Activated CD4-positive, alpha-beta T cell treated with anti-CD3 and anti-CD28 coated beads, Interleukin-10, Interleukin-2, amounts not matched to agents 100 ng/mL and 50 ng/mL, durations not matched to agents 16 hours and 8 hours (primary cell): ENCODE results near the gene EIF3F.
A peak's percentile ranks its signal among the peaks of the same experiment; 100 is the strongest.

Experiments used
- DNase-seq: peaks from one replicate; pipeline ENCODE4 v3.0.0-alpha.2; 2020

The EIF3F gene

GRCh38 chr11:8023831-8024555 lies 36.9 kb downstream of the EIF3F start:
- DNase-seq = no peak

GRCh38 chr11:8025123-8025522 lies 38.0 kb downstream of the EIF3F start:
- DNase-seq = no peak

GRCh38 chr11:8025816-8026215 lies 38.7 kb downstream of the EIF3F start:
- DNase-seq = peak; percentile 40

- no peak for DNase-seq
Observed at GRCh38 chr11:8026982-8027381, 39.8 kb downstream of the EIF3F start.

GRCh38 chr11:8028766-8029165 lies 41.6 kb downstream of the EIF3F start:
- DNase-seq = no peak

- DNase-seq = no peak
Observed at GRCh38 chr11:8030526-8031247, 43.5 kb downstream of the EIF3F start.

GRCh38 chr11:8031248-8032115 lies 44.3 kb downstream of the EIF3F start:
- DNase-seq = no peak

- DNase-seq = no peak
Observed at GRCh38 chr11:8032122-8032521, 45.0 kb downstream of the EIF3F start.

- no peak for DNase-seq
Observed at GRCh38 chr11:8032576-8033304, 45.6 kb downstream of the EIF3F start.

- DNase-seq = peak; percentile 58
Observed at GRCh38 chr11:8033305-8034105, 46.4 kb downstream of the EIF3F start.

GRCh38 chr11:8034106-8034585 lies 47.0 kb downstream of the EIF3F start:
- no peak for DNase-seq

- DNase-seq = no peak
Observed at GRCh38 chr11:8034604-8035190, 47.6 kb downstream of the EIF3F start.

GRCh38 chr11:8035200-8035855 lies 48.2 kb downstream of the EIF3F start:
- no peak for DNase-seq

GRCh38 chr11:8036002-8036802 lies 49.1 kb downstream of the EIF3F start:
- no peak for DNase-seq

GRCh38 chr11:8036986-8037385 lies 49.8 kb downstream of the EIF3F start:
- no peak for DNase-seq

GRCh38 chr11:8038393-8038792 lies 51.3 kb downstream of the EIF3F start:
- no peak for DNase-seq

GRCh38 chr11:8038811-8039529 lies 51.8 kb downstream of the EIF3F start:
- no peak for DNase-seq

- DNase-seq = no peak
Observed at GRCh38 chr11:8039530-8040260, 52.6 kb downstream of the EIF3F start.
